HEK293 (cell line): ENCODE data around the gene BABAM1.
A peak's percentile ranks its signal among the peaks of the same experiment; 100 is the strongest.

Experiments
- BCL11B ChIP-seq: fragments of 450-650 bp; formaldehyde crosslinking; IDR thresholded peaks from 2 replicates; pipeline ENCODE4 v1.5.1; 2016; ENCODE audit warnings: low read depth, missing biosample characterization, missing genetic modification characterization
- GLIS1 ChIP-seq: fragments of 450-650 bp; formaldehyde crosslinking; IDR thresholded peaks from 2 replicates; pipeline ENCODE4 v1.5.1; 2016; ENCODE audit warnings: missing biosample characterization, missing genetic modification characterization
- OVOL3 ChIP-seq: fragments of 450-650 bp; formaldehyde crosslinking; IDR thresholded peaks from 2 replicates; pipeline ENCODE4 v1.5.1; 2016; ENCODE audit warnings: missing biosample characterization, missing genetic modification characterization
- PRDM10 ChIP-seq: fragments of 450-650 bp; formaldehyde crosslinking; IDR thresholded peaks from 2 replicates; pipeline ENCODE4 v1.5.1; 2016; ENCODE audit warnings: missing biosample characterization, missing genetic modification characterization
- PRDM2 ChIP-seq: fragments of 450-650 bp; formaldehyde crosslinking; IDR thresholded peaks from 2 replicates; pipeline ENCODE4 v1.5.1; 2016; ENCODE audit warnings: missing biosample characterization, missing genetic modification characterization, borderline replicate concordance
- ZBTB8A ChIP-seq: fragments of 450-650 bp; formaldehyde crosslinking; IDR thresholded peaks from 2 replicates; pipeline ENCODE4 v1.5.1; 2016; ENCODE audit warnings: missing biosample characterization, missing genetic modification characterization
- ZFP37 ChIP-seq: fragments of 450-650 bp; formaldehyde crosslinking; IDR thresholded peaks from 2 replicates; pipeline ENCODE4 v1.5.1; 2016; ENCODE audit warnings: missing biosample characterization, missing genetic modification characterization
- ZNF140 ChIP-seq: fragments of 450-650 bp; formaldehyde crosslinking; IDR thresholded peaks from 2 replicates; pipeline ENCODE4 v1.5.1; 2016; ENCODE audit warnings: missing biosample characterization, missing genetic modification characterization
- ZNF157 ChIP-seq: fragments of 450-650 bp; formaldehyde crosslinking; IDR thresholded peaks from 2 replicates; pipeline ENCODE4 v1.5.1; 2016; ENCODE audit warnings: missing biosample characterization, missing genetic modification characterization
- ZNF18 ChIP-seq: fragments of 450-650 bp; formaldehyde crosslinking; IDR thresholded peaks from 2 replicates; pipeline ENCODE4 v1.5.1; 2016; ENCODE audit warnings: missing biosample characterization, missing genetic modification characterization
- ZNF19 ChIP-seq: fragments of 450-650 bp; formaldehyde crosslinking; IDR thresholded peaks from 2 replicates; pipeline ENCODE4; 2016; ENCODE audit warnings: missing biosample characterization, missing genetic modification characterization, low read depth
- ZNF221 ChIP-seq: fragments of 450-650 bp; formaldehyde crosslinking; IDR thresholded peaks from 2 replicates; pipeline ENCODE4 v1.5.1; 2017; ENCODE audit warnings: missing biosample characterization, missing genetic modification characterization, borderline replicate concordance
- ZNF335 ChIP-seq: fragments of 450-650 bp; formaldehyde crosslinking; conservative IDR thresholded peaks from 2 replicates; pipeline ENCODE4 v1.5.1; 2016; ENCODE audit warnings: missing biosample characterization, missing genetic modification characterization
- ZNF366 ChIP-seq: fragments of 450-650 bp; formaldehyde crosslinking; conservative IDR thresholded peaks from 2 replicates; pipeline ENCODE4 v1.5.1; 2016; ENCODE audit warnings: missing biosample characterization, missing genetic modification characterization
- ZNF37A ChIP-seq: fragments of 450-650 bp; IDR thresholded peaks from 2 replicates; pipeline ENCODE4 v1.5.1; 2018; ENCODE audit warnings: missing biosample characterization, missing genetic modification characterization
- ZNF394 ChIP-seq: fragments of 450-650 bp; formaldehyde crosslinking; IDR thresholded peaks from 2 replicates; pipeline ENCODE4 v1.5.1; 2016; ENCODE audit warnings: missing biosample characterization, missing genetic modification characterization, mild to moderate bottlenecking, moderate library complexity, borderline replicate concordance
- TF ChIP-seq, protein P1 (sequence below): fragments of 450-650 bp; formaldehyde crosslinking; IDR thresholded peaks from 2 replicates; pipeline ENCODE4 v1.5.1; 2016; ENCODE audit warnings: missing biosample characterization, missing genetic modification characterization, borderline replicate concordance
- TF ChIP-seq, protein P2 (sequence below): fragments of 450-650 bp; formaldehyde crosslinking; IDR thresholded peaks from 2 replicates; pipeline ENCODE4 v1.5.1; 2016; ENCODE audit warnings: missing biosample characterization, missing genetic modification characterization

BABAM1 gene

DNA sequence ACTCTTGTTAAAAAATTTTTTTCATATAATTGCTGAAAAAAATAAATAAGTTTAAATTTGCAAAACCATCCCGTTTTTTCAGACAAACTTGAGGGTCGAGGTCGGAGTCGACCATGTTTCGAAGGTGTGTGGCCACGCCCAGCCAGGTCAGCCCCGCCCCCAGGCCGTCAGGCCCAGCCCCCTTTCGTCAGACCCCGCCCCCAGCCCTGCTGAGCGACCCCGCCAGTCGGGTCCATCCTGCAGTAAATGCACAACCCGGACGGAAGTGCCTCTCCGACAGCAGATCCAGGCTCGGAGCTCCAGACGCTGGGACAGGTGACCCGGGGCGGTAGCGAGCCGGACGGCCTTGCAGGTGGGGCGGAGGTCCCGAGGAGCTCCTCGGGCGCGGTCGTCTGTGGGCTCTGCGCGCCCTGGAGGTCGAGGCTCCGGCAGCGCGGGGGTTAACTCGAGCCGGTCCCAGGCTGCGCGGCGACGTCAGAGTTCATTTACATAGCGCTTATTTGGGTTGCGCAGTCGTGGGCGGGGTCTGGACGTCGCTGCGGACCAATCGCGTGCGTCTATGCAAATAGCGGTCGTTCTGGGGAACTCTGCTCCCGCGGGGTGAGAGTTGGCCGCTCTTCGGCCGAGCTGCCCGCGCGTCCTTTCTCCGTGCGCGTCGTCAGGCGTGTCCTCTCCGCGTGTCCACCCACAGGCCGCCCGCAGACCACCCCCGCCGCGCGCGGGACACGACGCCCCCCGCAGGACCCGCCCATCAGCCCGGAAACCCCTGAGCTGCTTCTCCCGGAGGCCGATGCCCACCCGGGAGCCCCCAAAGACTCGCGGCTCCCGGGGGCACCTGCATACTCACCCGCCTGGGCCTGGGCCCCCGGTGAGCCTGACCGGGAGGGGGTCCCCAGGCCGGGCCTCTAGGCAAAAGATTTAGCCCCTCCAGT, 41.0 kb upstream of the BABAM1 start, which contains the start of gene OCEL1 (continued):
- TF ChIP-seq PRDM10 (tag by site-specific recombination) (peak; percentile 88), ZBTB8A (peak; percentile 37; the same call in 1 of the 2 replicates), ZNF157 (no peak), ZNF394 (peak; percentile 14), GLIS1 (tag by site-specific recombination) (peak; percentile 47), ZNF366 (tag by site-specific recombination) (no peak), BCL11B (tag by site-specific recombination) (peak; percentile 48; the same call in 1 of the 2 replicates), ZNF37A (no peak), ZNF140 (tag by site-specific recombination) (no peak), ZNF335 (tag by site-specific recombination) (0 out of 2 replicates have a peak, but pooled peaks have one; percentile 72), ZNF18 (tag by site-specific recombination) (no peak), PRDM2 (tag by site-specific recombination) (no peak), ZNF19 (tag by site-specific recombination) (no peak), OVOL3 (tag by site-specific recombination) (0 out of 2 replicates have a peak, but pooled peaks have one; percentile 46), ZNF221 (tag by site-specific recombination) (no peak), ZFP37 (no peak)
- TF ChIP-seq, protein P1, sequence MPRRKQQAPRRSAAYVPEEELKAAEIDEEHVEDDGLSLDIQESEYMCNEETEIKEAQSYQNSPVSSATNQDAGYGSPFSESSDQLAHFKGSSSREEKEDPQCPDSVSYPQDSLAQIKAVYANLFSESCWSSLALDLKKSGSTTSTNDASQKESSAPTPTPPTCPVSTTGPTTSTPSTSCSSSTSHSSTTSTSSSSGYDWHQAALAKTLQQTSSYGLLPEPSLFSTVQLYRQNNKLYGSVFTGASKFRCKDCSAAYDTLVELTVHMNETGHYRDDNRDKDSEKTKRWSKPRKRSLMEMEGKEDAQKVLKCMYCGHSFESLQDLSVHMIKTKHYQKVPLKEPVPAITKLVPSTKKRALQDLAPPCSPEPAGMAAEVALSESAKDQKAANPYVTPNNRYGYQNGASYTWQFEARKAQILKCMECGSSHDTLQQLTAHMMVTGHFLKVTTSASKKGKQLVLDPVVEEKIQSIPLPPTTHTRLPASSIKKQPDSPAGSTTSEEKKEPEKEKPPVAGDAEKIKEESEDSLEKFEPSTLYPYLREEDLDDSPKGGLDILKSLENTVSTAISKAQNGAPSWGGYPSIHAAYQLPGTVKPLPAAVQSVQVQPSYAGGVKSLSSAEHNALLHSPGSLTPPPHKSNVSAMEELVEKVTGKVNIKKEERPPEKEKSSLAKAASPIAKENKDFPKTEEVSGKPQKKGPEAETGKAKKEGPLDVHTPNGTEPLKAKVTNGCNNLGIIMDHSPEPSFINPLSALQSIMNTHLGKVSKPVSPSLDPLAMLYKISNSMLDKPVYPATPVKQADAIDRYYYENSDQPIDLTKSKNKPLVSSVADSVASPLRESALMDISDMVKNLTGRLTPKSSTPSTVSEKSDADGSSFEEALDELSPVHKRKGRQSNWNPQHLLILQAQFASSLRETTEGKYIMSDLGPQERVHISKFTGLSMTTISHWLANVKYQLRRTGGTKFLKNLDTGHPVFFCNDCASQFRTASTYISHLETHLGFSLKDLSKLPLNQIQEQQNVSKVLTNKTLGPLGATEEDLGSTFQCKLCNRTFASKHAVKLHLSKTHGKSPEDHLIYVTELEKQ (tag by site-specific recombination) = no peak
- TF ChIP-seq, protein P2, sequence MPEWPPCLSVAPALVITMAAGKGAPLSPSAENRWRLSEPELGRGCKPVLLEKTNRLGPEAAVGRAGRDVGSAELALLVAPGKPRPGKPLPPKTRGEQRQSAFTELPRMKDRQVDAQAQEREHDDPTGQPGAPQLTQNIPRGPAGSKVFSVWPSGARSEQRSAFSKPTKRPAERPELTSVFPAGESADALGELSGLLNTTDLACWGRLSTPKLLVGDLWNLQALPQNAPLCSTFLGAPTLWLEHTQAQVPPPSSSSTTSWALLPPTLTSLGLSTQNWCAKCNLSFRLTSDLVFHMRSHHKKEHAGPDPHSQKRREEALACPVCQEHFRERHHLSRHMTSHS (tag by site-specific recombination) = no peak
